Smooth muscle cell (in vitro differentiated cells): ENCODE measurements around the gene DET1. TPM values are rescaled to one million over a fixed set of nuclear protein-coding genes. Genes with fewer than 3 reads are reported as not detected.
"Not testable (repeated sequence)": the region's sequence is repeated elsewhere in the genome, so short reads cannot be mapped to it uniquely, and the experiment has no call there.

Source experiments
- DNase-seq: peaks from one replicate; lab custom pipeline; 2025; ENCODE audit not compliant: unreplicated experiment; lab: John Stamatoyannopoulos, UW
- H2AFZ ChIP-seq: fragments of 200-600 bp; sonication (generic); 2 replicates; pipeline ENCODE4 v1.6.0; 2016; ENCODE audit warnings: antibody characterized with exemption, low read depth, mild to moderate bottlenecking
- H3F3A ChIP-seq: fragments of 200-600 bp; sonication (generic); 2 replicates; pipeline ENCODE4 v1.6.0; 2017; ENCODE audit warnings: antibody characterized with exemption, low read depth
- H3K27ac ChIP-seq: fragments of 200-600 bp; sonication (generic); 2 replicates; pipeline ENCODE4 v1.5.1; 2016; ENCODE audit warnings: low read depth, mild to moderate bottlenecking
- H3K27me3 ChIP-seq: fragments of 200-600 bp; sonication (generic); 2 replicates; pipeline ENCODE4 v1.6.1; 2016; ENCODE audit warnings: low read depth, mild to moderate bottlenecking
- H3K36me3 ChIP-seq: fragments of 200-600 bp; sonication (generic); 2 replicates; pipeline ENCODE4 v1.5.1; 2016; ENCODE audit warnings: low read depth
- H3K4me1 ChIP-seq: fragments of 200-600 bp; sonication (generic); 2 replicates; pipeline ENCODE4 v1.5.1; 2016; ENCODE audit warnings: low read depth
- H3K4me2 ChIP-seq: fragments of 200-600 bp; sonication (generic); 2 replicates; pipeline ENCODE4 v1.6.0; 2016; ENCODE audit warnings: mild to moderate bottlenecking
- H3K4me3 ChIP-seq: fragments of 200-600 bp; sonication (generic); 2 replicates; pipeline ENCODE4 v1.5.1; 2016; ENCODE audit warnings: mild to moderate bottlenecking
- H3K79me2 ChIP-seq: fragments of 200-600 bp; sonication (generic); 2 replicates; pipeline ENCODE4 v1.6.0; 2016; ENCODE audit warnings: low read depth, mild to moderate bottlenecking
- H3K9ac ChIP-seq: fragments of 200-600 bp; sonication (generic); 2 replicates; pipeline ENCODE4 v1.6.0; 2016; ENCODE audit warnings: low read depth
- H3K9me3 ChIP-seq: fragments of 200-600 bp; sonication (generic); replicated peaks from 2 replicates; pipeline ENCODE4 v1.5.1; 2016; ENCODE audit warnings: low read depth
- H4K20me1 ChIP-seq: fragments of 200-600 bp; sonication (generic); 2 replicates; pipeline ENCODE4 v1.6.0; 2016; ENCODE audit warnings: low read depth
- CTCF ChIP-seq: fragments of 200-600 bp; sonication (generic); IDR thresholded peaks from 2 replicates; pipeline ENCODE4 v1.5.1; 2017; ENCODE audit warnings: borderline replicate concordance, mild to moderate bottlenecking, antibody characterized with exemption; ENCODE audit not compliant: insufficient read depth, poor library complexity, severe bottlenecking
- WGBS: methylation state at CpG from one replicate; pipeline ENCODE4 v1.1.7; 2016; ENCODE audit warnings: low lambda C conversion rate; 5-methylcytosine and 5-hydroxymethylcytosine counted together
- polyA plus RNA-seq: library from polyadenylated mRNA; unstranded; fragments of >200 nt; fragmentation: Nextera tagmentation; extraction: Ambion mirVana; gene quantifications from 2 replicates; pipeline ENCODE4 v1.2.1, GENCODE V29; 2016
- total RNA-seq: library from RNA; depleted of rRNA; stranded (reverse); fragments of >200 nt; gene quantifications from 2 replicates; pipeline ENCODE4 v1.2.3, GENCODE V29; 2014

Gene DET1
- total and polyA plus RNA-seq, 2 experiments from 2014 or later: 4.3 to 6.0 TPM

GRCh38 chr15:88525418-88525817, 21.1 kb downstream of the DET1 start:
- Histone ChIP-seq H3K4me1 (no peaks in the 10 kb centered on the region), H3K9me3 (no peaks in the 10 kb centered on the region), H3K27me3 (no peaks in the 10 kb centered on the region), H3K4me2 (no peak overlapping the region), H3K36me3 (peaks cover 3% of the 10 kb centered on the region), H3K9ac (no peak overlapping the region), H3F3A (no peaks in the 10 kb centered on the region), H4K20me1 (no peaks in the 10 kb centered on the region), H2AFZ (no peak overlapping the region), H3K4me3 (no peak overlapping the region), H3K79me2 (no peaks in the 10 kb centered on the region), H3K27ac (no peak overlapping the region)
- no peak for TF ChIP-seq CTCF
- no peak for DNase-seq

- H3K36me3 ChIP-seq, H3K9me3 ChIP-seq, H4K20me1 ChIP-seq, H3K4me2 ChIP-seq, H3K79me2 ChIP-seq, H3K4me1 ChIP-seq, H3K9ac ChIP-seq, H3K27ac ChIP-seq, H3K27me3 ChIP-seq, H2AFZ ChIP-seq, H3F3A ChIP-seq, DNase-seq, H3K4me3 ChIP-seq: not testable (repeated sequence)
- 98% methylated on average over 23 of the region's 23 CpGs for WGBS
Measured at GRCh38 chr15:88524094-88524493, 22.4 kb downstream of the DET1 start.

GRCh38 chr15:88518903-88519302, 27.6 kb downstream of the DET1 start:
- Histone ChIP-seq H4K20me1 (no peaks in the 10 kb centered on the region), H3F3A (no peaks in the 10 kb centered on the region), H3K27me3 (no peaks in the 10 kb centered on the region), H3K4me1 (no peaks in the 10 kb centered on the region), H3K9me3 (no peaks in the 10 kb centered on the region), H3K27ac (no peak overlapping the region), H3K4me2 (no peak overlapping the region), H2AFZ (no peak overlapping the region), H3K4me3 (no peak overlapping the region), H3K79me2 (no peaks in the 10 kb centered on the region), H3K36me3 (no peaks in the 10 kb centered on the region), H3K9ac (no peak overlapping the region)
- no peak for TF ChIP-seq CTCF
- 91% methylated on average over 3 of the region's 3 CpGs for WGBS
- no peak for DNase-seq

GRCh38 chr15:88513195-88513594, 33.3 kb downstream of the DET1 start:
- H3F3A ChIP-seq: peaks cover 8% of the 10 kb centered on the region
- no peaks in the 10 kb centered on the region for H3K27me3 ChIP-seq
- peak overlapping the region; percentile 16 for H3K4me2 ChIP-seq
- H4K20me1 ChIP-seq: no peaks in the 10 kb centered on the region
- WGBS: 30% methylated on average over 5 of the region's 5 CpGs
- H3K36me3 ChIP-seq: no peaks in the 10 kb centered on the region
- H3K79me2 ChIP-seq: no peaks in the 10 kb centered on the region
- no peaks in the 10 kb centered on the region for H3K4me1 ChIP-seq
- no peak overlapping the region for H2AFZ ChIP-seq
- no peaks in the 10 kb centered on the region for H3K9me3 ChIP-seq
- peak overlapping the region; percentile 87 for H3K27ac ChIP-seq
- H3K4me3 ChIP-seq: no peak overlapping the region
- peak overlapping the region; percentile 30 for H3K9ac ChIP-seq
- no peak for DNase-seq
- no peak for TF ChIP-seq CTCF
